Measurements from ENCODE around the gene CLCN5. TPM values are rescaled to one million over a fixed set of nuclear protein-coding genes. Genes with fewer than 3 reads are reported as not detected.
A peak's percentile ranks its signal among the peaks of the same experiment; 100 is the strongest.

The CLCN5 gene
- total and polyA plus RNA-seq, 2 of the 13 experiments (the other 11 are each of a cell fraction or from before 2014, with no cell fraction given) = 7.8 to 27.3 TPM

DNA sequence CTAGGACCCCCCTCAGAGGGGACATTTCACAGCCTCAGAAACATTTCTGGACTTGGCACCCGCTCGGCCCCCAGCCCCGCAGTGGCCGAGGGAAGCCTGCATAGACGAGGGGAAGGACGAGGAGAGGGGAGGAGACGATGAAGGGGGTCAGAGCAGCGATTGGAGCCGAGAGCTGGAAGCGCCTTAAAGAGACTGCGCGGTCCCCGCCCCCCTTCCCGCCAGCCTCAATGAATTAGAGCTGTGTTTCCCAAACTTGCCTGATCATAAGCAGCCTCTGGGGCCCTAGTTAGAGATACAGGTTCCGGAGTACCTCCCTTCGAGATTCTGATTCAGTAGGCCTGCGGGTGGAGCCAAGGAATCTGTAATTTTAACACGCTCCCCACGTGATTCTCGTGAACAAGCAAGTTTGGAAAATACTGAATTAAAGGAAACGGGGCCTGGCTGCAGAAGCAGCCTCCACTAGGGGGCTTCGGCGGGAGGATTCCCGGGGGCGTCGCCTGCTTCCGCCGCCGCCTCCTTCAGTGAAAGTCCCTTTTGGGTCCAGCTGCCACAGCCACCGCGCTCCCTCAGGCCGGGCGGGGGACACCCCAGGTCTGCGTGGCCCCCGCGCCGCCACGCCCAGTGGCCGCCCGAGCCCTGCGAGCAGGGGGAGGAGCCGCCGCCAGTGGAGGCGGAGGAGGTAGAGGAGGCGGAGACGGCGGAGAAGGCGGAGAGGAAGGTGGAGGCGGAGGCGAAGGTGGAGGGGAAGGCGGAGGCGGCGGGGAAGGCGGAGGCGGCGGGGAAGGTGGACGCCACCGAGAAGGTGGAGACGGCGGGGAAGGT, 43.4 kb upstream of the CLCN5 start, which contains the start of gene USP27X (continued):
- TF ChIP-seq MTF2 (CRISPR knock-in tag; IDR thresholded peaks at IDR 0.05; ENCODE audit: borderline replicate concordance) (no peak), HDAC1 (CRISPR knock-in tag; IDR thresholded peaks at IDR 0.05) (peak; percentile 58), SIX1 (CRISPR knock-in tag; IDR thresholded peaks at IDR 0.05; ENCODE audit: borderline replicate concordance) (no peak), RBFOX2 (IDR thresholded peaks at IDR 0.05; ENCODE audit: low read depth, low read length) (peak; percentile 82), TMF1 (CRISPR knock-in tag; IDR thresholded peaks at IDR 0.05; ENCODE audit: low read depth) (no peak), ZMYM2 (CRISPR knock-in tag; IDR thresholded peaks at IDR 0.05) (no peak), PCBP2 (optimal IDR thresholded peaks at IDR 0.05; ENCODE audit: low read depth, low read length, poor library complexity, severe bottlenecking) (no peak), AGO1 (IDR thresholded peaks at IDR 0.05; ENCODE audit: low read depth, low read length, poor library complexity, severe bottlenecking) (no peak), ZNF670 (CRISPR knock-in tag; IDR thresholded peaks at IDR 0.05; ENCODE audit: borderline replicate concordance) (peak; percentile 76), ZNF589 (CRISPR knock-in tag; conservative IDR thresholded peaks at IDR 0.05) (no peak), NFE2L2 (IDR thresholded peaks at IDR 0.05; ENCODE audit: low read length) (no peak), GATAD2A (CRISPR knock-in tag; IDR thresholded peaks at IDR 0.05) (peak; percentile 14; the same call in 1 of the 2 replicates), SRSF4 (IDR thresholded peaks at IDR 0.05; ENCODE audit: low read depth, low read length, poor library complexity, severe bottlenecking) (no peak)
- TF ChIP-seq, protein P1, sequence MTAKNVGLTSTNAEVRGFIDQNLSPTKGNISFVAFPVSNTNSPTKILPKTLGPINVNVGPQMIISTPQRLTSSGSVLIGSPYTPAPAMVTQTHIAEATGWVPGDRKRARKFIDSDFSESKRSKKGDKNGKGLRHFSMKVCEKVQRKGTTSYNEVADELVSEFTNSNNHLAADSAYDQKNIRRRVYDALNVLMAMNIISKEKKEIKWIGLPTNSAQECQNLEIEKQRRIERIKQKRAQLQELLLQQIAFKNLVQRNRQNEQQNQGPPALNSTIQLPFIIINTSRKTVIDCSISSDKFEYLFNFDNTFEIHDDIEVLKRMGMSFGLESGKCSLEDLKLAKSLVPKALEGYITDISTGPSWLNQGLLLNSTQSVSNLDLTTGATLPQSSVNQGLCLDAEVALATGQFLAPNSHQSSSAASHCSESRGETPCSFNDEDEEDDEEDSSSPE (CRISPR knock-in tag; IDR thresholded peaks at IDR 0.05) = 0 out of 2 replicates have a peak, but pooled peaks have one; percentile 33
- TF ChIP-seq, protein P2, sequence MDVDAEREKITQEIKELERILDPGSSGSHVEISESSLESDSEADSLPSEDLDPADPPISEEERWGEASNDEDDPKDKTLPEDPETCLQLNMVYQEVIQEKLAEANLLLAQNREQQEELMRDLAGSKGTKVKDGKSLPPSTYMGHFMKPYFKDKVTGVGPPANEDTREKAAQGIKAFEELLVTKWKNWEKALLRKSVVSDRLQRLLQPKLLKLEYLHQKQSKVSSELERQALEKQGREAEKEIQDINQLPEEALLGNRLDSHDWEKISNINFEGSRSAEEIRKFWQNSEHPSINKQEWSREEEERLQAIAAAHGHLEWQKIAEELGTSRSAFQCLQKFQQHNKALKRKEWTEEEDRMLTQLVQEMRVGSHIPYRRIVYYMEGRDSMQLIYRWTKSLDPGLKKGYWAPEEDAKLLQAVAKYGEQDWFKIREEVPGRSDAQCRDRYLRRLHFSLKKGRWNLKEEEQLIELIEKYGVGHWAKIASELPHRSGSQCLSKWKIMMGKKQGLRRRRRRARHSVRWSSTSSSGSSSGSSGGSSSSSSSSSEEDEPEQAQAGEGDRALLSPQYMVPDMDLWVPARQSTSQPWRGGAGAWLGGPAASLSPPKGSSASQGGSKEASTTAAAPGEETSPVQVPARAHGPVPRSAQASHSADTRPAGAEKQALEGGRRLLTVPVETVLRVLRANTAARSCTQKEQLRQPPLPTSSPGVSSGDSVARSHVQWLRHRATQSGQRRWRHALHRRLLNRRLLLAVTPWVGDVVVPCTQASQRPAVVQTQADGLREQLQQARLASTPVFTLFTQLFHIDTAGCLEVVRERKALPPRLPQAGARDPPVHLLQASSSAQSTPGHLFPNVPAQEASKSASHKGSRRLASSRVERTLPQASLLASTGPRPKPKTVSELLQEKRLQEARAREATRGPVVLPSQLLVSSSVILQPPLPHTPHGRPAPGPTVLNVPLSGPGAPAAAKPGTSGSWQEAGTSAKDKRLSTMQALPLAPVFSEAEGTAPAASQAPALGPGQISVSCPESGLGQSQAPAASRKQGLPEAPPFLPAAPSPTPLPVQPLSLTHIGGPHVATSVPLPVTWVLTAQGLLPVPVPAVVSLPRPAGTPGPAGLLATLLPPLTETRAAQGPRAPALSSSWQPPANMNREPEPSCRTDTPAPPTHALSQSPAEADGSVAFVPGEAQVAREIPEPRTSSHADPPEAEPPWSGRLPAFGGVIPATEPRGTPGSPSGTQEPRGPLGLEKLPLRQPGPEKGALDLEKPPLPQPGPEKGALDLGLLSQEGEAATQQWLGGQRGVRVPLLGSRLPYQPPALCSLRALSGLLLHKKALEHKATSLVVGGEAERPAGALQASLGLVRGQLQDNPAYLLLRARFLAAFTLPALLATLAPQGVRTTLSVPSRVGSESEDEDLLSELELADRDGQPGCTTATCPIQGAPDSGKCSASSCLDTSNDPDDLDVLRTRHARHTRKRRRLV (CRISPR knock-in tag; IDR thresholded peaks at IDR 0.05) = no peak; the same call in 1 of the 2 replicates
- TF ChIP-seq, protein P3, sequence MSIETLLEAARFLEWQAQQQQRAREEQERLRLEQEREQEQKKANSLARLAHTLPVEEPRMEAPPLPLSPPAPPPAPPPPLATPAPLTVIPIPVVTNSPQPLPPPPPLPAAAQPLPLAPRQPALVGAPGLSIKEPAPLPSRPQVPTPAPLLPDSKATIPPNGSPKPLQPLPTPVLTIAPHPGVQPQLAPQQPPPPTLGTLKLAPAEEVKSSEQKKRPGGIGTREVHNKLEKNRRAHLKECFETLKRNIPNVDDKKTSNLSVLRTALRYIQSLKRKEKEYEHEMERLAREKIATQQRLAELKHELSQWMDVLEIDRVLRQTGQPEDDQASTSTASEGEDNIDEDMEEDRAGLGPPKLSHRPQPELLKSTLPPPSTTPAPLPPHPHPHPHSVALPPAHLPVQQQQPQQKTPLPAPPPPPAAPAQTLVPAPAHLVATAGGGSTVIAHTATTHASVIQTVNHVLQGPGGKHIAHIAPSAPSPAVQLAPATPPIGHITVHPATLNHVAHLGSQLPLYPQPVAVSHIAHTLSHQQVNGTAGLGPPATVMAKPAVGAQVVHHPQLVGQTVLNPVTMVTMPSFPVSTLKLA (IDR thresholded peaks at IDR 0.05) = no peak
- TF ChIP-seq, protein P4, sequence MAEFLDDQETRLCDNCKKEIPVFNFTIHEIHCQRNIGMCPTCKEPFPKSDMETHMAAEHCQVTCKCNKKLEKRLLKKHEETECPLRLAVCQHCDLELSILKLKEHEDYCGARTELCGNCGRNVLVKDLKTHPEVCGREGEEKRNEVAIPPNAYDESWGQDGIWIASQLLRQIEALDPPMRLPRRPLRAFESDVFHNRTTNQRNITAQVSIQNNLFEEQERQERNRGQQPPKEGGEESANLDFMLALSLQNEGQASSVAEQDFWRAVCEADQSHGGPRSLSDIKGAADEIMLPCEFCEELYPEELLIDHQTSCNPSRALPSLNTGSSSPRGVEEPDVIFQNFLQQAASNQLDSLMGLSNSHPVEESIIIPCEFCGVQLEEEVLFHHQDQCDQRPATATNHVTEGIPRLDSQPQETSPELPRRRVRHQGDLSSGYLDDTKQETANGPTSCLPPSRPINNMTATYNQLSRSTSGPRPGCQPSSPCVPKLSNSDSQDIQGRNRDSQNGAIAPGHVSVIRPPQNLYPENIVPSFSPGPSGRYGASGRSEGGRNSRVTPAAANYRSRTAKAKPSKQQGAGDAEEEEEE (CRISPR knock-in tag; IDR thresholded peaks at IDR 0.05; ENCODE audit: borderline replicate concordance) = no peak
- TF ChIP-seq, protein P5, sequence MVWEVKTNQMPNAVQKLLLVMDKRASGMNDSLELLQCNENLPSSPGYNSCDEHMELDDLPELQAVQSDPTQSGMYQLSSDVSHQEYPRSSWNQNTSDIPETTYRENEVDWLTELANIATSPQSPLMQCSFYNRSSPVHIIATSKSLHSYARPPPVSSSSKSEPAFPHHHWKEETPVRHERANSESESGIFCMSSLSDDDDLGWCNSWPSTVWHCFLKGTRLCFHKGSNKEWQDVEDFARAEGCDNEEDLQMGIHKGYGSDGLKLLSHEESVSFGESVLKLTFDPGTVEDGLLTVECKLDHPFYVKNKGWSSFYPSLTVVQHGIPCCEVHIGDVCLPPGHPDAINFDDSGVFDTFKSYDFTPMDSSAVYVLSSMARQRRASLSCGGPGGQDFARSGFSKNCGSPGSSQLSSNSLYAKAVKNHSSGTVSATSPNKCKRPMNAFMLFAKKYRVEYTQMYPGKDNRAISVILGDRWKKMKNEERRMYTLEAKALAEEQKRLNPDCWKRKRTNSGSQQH (CRISPR knock-in tag; IDR thresholded peaks at IDR 0.05; ENCODE audit: low read depth) = no peak
